ENCODE measurements around the gene TMEM185B.
A peak's percentile ranks its signal among the peaks of the same experiment; 100 is the strongest.
"Not testable (repeated sequence)": the region's sequence is repeated elsewhere in the genome, so short reads cannot be mapped to it uniquely, and the experiment has no call there.

The TMEM185B gene

DNA sequence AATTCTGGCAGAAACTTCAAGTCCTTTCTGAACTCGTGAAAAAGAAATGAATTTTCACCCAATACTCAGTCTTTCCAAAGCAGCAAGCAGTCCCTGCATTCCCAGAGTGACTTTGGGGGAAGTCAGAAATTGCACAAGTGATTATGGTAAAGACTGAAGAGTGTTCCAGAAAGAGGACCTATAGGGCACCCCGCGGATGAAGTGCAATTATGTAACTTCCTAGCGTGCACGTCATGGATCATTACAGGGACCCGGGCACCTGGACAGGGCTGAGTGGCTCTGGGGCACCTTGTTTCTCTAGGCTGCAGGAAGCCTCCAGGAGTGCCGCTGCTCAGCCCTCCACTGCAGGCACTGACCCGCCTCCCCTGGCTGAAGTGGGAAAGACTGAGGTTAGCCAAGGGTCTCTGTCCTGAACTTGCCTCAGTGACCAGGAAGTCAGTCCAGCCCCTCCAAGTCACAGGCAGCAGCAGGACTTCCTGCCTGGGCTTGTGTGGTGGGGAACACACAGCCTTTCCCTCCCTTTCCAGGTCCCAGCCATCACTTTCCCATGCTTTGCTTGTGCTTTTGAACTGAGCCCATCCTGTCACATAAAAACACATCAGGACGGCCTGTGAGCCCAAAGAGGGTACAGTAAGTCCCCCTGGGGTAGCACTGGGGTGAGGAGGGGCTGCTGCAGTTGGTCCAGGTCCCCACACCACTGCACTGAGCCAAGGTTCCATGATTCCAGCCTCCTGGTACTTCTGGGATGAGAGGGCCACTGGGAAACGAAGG, 19.8 kb downstream of the TMEM185B start:
- H3K4me3 Mint-ChIP-seq = no peak overlapping the region
- H3K27ac Mint-ChIP-seq = no peak overlapping the region
- DNase-seq = no peak
- peaks cover 11% of the 10 kb centered on the region for H3K4me1 Mint-ChIP-seq
- peaks cover 20% of the 10 kb centered on the region for H3K36me3 Mint-ChIP-seq
- CTCF ChIA-PET = no interaction called here
- H3K9me3 Mint-ChIP-seq = peaks cover 7% of the 10 kb centered on the region
- H3K27me3 Mint-ChIP-seq = no peaks in the 10 kb centered on the region

DNA sequence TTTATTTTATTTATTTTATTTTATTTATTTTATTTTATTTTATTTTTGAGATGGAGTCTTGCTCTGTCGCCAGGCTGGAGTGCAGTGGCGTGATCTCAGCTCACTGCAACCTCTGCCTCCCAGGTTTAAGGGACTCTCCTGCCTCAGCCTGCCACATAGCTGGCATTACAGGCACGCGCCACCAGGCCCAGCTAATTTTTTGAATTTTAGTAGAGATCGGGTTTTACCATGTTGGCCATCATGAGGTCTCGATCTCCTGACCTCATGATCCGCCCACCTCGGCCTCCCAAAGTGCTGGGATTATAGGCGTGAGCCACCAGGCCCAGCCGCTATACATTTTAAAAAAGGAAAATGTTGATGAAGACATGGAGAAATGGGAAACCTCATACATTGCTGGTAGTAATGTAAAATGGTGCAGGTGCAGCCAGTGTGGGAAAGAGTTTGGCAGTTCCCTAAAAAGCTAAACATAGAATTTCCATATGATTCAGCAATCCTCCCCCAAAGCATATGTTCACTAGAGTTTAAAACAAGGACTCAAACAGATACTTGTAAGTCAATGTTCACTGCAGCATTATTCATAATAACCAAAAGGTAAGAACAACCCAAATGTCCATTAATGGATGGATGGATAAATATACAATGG, 23.3 kb downstream of the TMEM185B start:
- not testable (repeated sequence) for H3K27ac Mint-ChIP-seq

DNA sequence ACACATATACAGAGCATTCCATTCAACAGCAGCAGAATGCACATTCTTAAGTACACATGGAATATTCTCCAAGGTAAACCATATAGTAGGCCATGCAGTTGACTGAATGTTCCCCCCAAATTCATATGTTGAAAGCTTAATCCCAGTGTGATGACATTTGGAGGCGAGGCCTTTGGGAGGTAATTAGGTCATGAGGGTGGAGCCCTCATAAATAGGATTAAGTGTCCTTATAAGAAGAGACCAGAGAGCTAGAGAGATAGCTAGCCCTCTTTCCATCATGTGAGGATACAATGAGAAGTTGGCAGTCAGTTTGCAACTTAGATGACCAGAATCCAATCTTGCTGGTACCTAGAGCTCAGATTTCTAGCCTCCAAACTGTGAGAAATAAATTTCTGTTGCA, 27.6 kb downstream of the TMEM185B start:
- Mint-ChIP-seq H3K27ac (no peak overlapping the region), H3K36me3 (peaks cover 40% of the 10 kb centered on the region), H3K9me3 (peaks cover 35% of the 10 kb centered on the region), H3K27me3 (no peaks in the 10 kb centered on the region), H3K4me1 (no peaks in the 10 kb centered on the region), H3K4me3 (no peak overlapping the region)
- DNase-seq = no peak
- CTCF ChIA-PET = interaction anchor here (0.6 to 1.5 kb wide), 2 partner anchors 20 to 138 kb away, joined by 4 to 6 read pairs; no protein-coding TSS in a partner anchor

More for the DNA sequence above, 23.3 kb downstream of the TMEM185B start:
- H3K9me3 Mint-ChIP-seq = peaks cover 18% of the 10 kb centered on the region
- DNase-seq, H3K4me1 Mint-ChIP-seq, H3K4me3 Mint-ChIP-seq, CTCF ChIA-PET, H3K27me3 Mint-ChIP-seq: not testable (repeated sequence)
- H3K36me3 Mint-ChIP-seq = peaks cover 22% of the 10 kb centered on the region

DNA sequence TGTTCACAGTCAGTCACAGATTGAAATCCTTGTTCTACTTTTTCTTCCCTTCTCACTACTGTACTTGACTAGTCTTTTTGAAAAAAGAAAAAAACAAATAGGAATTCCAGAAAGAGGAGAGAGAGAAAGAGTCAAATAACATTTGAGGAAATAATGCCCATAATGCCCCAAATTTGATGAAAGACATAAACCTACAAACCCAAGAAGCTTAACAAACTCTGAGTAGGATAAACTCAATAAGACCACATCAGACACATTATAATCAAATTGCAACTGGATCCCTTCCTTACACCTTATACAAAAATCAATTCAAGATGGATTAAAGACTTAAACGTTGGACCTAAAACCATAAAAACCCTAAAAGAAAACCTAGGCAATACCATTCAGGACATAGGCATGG, 30.9 kb downstream of the TMEM185B start:
- H3K4me1 Mint-ChIP-seq = no peaks in the 10 kb centered on the region
- H3K36me3 Mint-ChIP-seq = peaks cover 25% of the 10 kb centered on the region
- H3K27ac Mint-ChIP-seq = no peak overlapping the region
- no peak overlapping the region for H3K4me3 Mint-ChIP-seq
- CTCF ChIA-PET = no interaction called here
- no peaks in the 10 kb centered on the region for H3K27me3 Mint-ChIP-seq
- peaks cover 22% of the 10 kb centered on the region for H3K9me3 Mint-ChIP-seq
- DNase-seq = no peak

DNA sequence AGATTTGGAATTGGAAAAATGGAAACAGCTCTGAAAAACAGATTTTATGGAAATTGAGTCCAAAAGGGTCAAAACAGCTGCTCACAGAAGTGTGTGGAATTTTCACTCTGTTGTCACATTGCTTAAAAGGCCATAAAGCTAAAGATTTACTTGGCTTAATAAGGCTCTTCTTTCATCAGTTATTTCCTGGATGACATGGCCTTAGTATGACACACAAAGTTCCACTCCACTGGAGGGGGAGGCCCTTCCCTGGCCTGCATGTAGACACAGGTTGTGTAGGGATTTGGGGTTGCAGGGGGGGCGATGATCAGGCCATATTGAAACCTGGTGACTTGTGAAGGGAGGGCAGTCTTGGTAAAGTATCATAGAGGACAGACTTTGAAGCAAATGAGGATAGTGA, 34.0 kb downstream of the TMEM185B start:
- no peaks in the 10 kb centered on the region for H3K27me3 Mint-ChIP-seq

DNA sequence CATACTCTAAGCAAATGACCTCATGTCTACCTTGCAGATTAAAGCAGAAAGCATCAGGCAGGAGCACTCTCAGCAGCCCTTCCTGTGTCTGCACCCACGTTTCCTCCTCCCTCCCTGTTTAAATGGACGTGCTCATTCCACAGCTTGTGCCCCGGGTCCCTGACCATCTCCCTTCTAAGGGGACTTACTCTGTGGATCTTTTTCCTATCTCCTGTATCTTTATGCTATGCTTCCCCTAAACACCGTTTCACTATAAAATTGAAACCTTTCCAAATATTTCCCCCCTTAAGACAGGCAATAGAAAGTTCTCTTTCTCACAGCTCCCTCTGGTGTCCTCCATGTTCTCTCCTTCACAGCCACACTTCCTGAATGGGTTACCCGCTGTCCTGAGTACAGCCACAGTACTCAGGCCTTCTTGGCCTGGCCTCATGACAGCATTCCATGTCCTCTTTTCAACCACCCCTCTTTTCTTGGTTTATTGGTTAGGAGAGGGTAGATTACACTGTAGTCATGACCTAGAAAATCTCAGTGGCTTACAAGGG, 41.1 kb downstream of the TMEM185B start:
- Mint-ChIP-seq H3K36me3 (peaks cover 29% of the 10 kb centered on the region), H3K4me3 (peak overlapping the region; percentile 21), H3K9me3 (no peaks in the 10 kb centered on the region), H3K27ac (peak overlapping the region; percentile 83), H3K27me3 (no peaks in the 10 kb centered on the region), H3K4me1 (peaks cover 58% of the 10 kb centered on the region)
- no peak for DNase-seq
- CTCF ChIA-PET = interaction anchor here (0.7 to 1.5 kb wide), 5 partner anchors 38 to 540 kb away, joined by 3 to 7 read pairs (median 4); no protein-coding TSS in a partner anchor

More for the DNA sequence above, 34.0 kb downstream of the TMEM185B start:
- H3K9me3 Mint-ChIP-seq = peaks cover 15% of the 10 kb centered on the region
- H3K36me3 Mint-ChIP-seq = peaks cover 26% of the 10 kb centered on the region
- no peak overlapping the region for H3K27ac Mint-ChIP-seq
- H3K4me3 Mint-ChIP-seq = no peak overlapping the region
- H3K4me1 Mint-ChIP-seq = peaks cover 2% of the 10 kb centered on the region
- DNase-seq = no peak
- CTCF ChIA-PET = interaction anchor here (0.9 kb wide), 1 partner anchor 366 kb away, joined by 3 read pairs; no protein-coding TSS in a partner anchor

DNA sequence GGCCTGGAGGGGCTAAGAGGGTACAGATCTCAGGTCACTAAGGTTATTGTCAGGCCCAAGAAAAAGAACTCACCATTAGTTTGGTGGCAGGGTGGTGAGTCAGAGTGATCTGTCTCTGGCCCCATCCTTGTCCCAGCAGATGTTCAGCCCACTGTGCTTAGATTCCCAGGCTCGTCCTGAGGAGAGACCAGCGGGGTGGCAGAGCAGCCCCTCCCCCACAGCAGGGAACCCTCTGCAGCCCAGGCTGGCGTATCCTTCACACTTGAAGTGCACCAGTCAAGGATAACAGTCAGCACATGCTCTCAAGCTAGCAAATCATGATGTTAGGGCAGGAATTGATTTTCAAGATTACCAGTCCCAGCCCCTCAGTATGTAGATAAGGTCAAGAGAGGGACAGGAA, 43.1 kb downstream of the TMEM185B start:
- no peak overlapping the region for H3K27ac Mint-ChIP-seq
- H3K9me3 Mint-ChIP-seq = no peaks in the 10 kb centered on the region
- H3K27me3 Mint-ChIP-seq = no peaks in the 10 kb centered on the region
- H3K4me1 Mint-ChIP-seq = peaks cover 76% of the 10 kb centered on the region
- peaks cover 27% of the 10 kb centered on the region for H3K36me3 Mint-ChIP-seq
- no peak for DNase-seq
- H3K4me3 Mint-ChIP-seq = no peak overlapping the region
- CTCF ChIA-PET = interaction anchor here (6.4 kb wide), 1 partner anchor 133 kb away, joined by 74 read pairs; no protein-coding TSS in a partner anchor

DNA sequence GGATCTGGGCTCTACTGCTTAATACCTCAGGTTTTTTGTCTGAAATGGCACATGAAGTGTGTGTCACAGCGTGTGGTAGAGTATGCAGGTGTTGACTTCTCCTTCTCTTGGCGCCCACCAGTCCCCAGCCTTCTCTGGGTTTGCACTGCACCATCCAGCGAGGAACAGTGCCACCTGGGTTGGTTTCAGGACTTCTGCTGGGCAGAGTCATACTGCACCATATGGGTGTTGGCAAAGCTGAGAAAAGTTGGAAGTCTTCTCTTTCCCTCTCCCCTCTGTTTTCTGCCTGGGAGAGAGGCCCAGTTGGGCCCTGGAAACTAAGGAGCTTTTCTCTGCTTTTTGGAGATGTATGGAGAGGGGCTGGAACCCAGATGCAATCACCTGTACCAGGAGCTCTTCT, 43.8 kb downstream of the TMEM185B start:
- Mint-ChIP-seq H3K27ac (peak overlapping the region; percentile 62), H3K4me3 (no peak overlapping the region), H3K27me3 (no peaks in the 10 kb centered on the region), H3K4me1 (peaks cover 79% of the 10 kb centered on the region), H3K9me3 (no peaks in the 10 kb centered on the region), H3K36me3 (peaks cover 28% of the 10 kb centered on the region)
- CTCF ChIA-PET = interaction anchor here (6.4 kb wide), 1 partner anchor 134 kb away, joined by 74 read pairs; no protein-coding TSS in a partner anchor
- DNase-seq = no peak

DNA sequence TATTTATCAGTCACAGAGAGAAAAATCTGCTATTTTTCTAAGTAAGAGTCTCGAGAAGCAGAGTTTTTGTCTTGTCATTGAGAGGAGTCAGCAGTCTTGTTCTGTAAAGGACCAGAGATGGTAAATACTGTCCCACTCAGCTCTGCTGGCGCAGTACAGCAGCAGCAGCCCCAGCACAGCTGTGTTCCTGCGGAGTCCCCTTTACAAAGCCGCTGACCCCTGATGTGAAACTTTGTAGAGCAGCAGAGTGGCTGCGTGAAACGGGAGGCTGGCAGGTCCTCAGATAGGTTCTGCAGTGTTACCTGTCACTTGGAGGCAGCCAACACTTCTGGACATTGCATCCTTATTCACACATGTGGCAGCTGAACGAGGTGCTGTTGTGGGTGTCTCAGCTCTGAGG, 45.2 kb downstream of the TMEM185B start:
- H3K36me3 Mint-ChIP-seq = peaks cover 23% of the 10 kb centered on the region
- H3K27me3 Mint-ChIP-seq = no peaks in the 10 kb centered on the region
- peaks cover 72% of the 10 kb centered on the region for H3K4me1 Mint-ChIP-seq
- H3K9me3 Mint-ChIP-seq = no peaks in the 10 kb centered on the region
- no peak for DNase-seq
- H3K4me3 Mint-ChIP-seq = peak overlapping the region; percentile 88
- peak overlapping the region; percentile 97 for H3K27ac Mint-ChIP-seq
- CTCF ChIA-PET = interaction anchor here (0.6 to 6.4 kb wide), 8 partner anchors 10 to 536 kb away, joined by 3 to 74 read pairs (median 9); no protein-coding TSS in a partner anchor

DNA sequence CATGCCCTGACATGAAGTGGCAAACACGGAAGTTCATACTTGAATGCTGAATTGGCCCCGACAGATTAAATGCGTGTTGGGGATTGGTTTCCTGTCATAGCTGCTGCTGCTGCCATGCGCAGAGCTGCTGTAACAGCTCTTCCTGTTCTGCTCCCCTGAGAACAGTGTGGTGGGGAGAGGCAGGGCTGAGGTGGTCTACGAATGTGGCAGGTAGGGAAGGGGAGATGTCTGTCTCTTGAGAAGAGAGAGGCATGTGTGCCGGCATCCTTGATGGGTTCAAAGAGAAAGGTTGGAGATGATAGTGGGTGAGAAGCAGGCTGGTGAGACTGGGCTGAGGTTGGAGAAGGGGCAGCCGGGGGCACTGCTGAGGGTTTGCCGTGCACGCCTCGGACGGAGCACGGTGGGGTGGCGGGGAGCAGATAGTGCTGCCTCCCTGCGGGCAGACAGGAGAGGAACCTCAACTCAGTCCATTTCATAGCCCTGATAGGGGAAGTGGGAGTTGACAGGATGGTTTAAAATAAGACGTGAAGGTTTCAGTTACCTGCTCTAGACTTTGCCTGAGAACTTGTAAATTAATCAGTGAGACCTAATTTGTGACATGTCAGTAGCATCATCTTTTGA, 46.1 kb downstream of the TMEM185B start:
- no peaks in the 10 kb centered on the region for H3K9me3 Mint-ChIP-seq
- H3K4me1 Mint-ChIP-seq = peaks cover 65% of the 10 kb centered on the region
- peak; percentile 86 for DNase-seq
- peaks cover 28% of the 10 kb centered on the region for H3K36me3 Mint-ChIP-seq
- H3K27ac Mint-ChIP-seq = peak overlapping the region; percentile 97
- H3K27me3 Mint-ChIP-seq = no peaks in the 10 kb centered on the region
- CTCF ChIA-PET = interaction anchor here (0.6 to 6.4 kb wide), 28 partner anchors 7 to 535 kb away, joined by 3 to 74 read pairs (median 6); partner anchors contain the start of genes PTPN4 and RALB
- H3K4me3 Mint-ChIP-seq = peak overlapping the region; percentile 88

DNA sequence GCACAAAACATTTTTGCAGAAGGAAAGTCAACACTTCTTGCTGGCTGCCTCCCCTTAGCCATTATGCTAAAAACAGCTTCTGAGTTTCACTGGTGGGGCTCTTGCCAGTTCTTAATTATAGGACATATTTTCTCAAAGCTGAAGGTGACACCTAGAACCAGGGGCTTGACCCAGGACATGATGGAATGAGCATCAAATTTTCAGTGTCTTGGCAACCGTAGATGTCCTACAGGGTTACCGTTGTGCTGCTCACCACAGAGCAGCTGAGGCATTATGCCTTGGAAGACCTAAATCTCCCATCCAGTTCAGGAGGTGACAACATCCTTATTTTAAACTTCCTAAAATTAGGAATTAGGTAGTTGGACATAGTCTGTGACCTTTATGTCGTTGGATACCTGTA, 46.7 kb downstream of the TMEM185B start:
- Mint-ChIP-seq H3K27me3 (no peaks in the 10 kb centered on the region), H3K4me3 (peak overlapping the region; percentile 88), H3K27ac (peak overlapping the region; percentile 97), H3K4me1 (peaks cover 59% of the 10 kb centered on the region), H3K9me3 (no peaks in the 10 kb centered on the region), H3K36me3 (peaks cover 28% of the 10 kb centered on the region)
- no peak for DNase-seq
- CTCF ChIA-PET = interaction anchor here (0.6 to 6.4 kb wide), 32 partner anchors 8 to 535 kb away, joined by 3 to 74 read pairs (median 4); partner anchors contain the start of genes PTPN4 and RALB

DNA sequence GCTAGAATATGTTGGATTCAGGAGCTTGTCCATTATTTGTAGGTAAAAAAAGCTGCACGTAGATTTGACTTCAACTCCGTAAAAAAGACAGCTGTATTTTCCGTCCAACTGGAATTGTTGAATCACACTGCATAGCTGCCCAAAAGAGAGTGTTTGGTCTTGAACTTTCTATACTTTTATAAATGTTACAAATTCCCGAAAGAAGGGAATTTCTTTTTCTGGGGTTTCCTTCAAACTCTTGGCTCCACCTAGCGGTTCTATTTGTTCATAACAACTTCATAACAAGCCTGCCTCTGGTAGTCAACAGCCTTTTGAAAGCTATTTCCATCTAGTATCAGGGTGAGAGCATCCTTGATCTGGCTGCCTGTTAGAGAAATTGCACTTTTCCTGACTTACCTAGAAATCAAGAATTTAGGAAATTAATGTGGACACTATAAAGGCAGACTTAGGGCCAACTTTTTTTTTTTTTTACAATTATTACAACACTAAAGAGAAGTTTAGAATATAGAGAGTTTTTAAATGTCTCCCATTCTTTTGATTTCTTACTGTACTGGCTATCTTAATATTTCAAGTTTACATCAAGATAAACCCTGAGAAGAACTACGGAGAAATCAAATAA, 48.1 kb downstream of the TMEM185B start:
- no peak for DNase-seq
- Mint-ChIP-seq H3K4me3 (no peak overlapping the region), H3K9me3 (no peaks in the 10 kb centered on the region), H3K27me3 (no peaks in the 10 kb centered on the region), H3K27ac (peak overlapping the region; percentile 50), H3K4me1 (peaks cover 50% of the 10 kb centered on the region), H3K36me3 (peaks cover 39% of the 10 kb centered on the region)
- CTCF ChIA-PET = interaction anchor here (0.6 to 6.4 kb wide), 41 partner anchors 9 to 533 kb away, joined by 3 to 74 read pairs (median 5); partner anchors contain the start of genes EPB41L5 and PTPN4

All from activated naive CD4-positive, alpha-beta T cell treated with anti-CD3 and anti-CD28 coated beads, Interleukin-2, amount 10 ng/mL, durations not matched to agents 7 days and 5 days (primary cell).